ENCODE data around the gene ACTG1. TPM values are rescaled to one million over a fixed set of nuclear protein-coding genes. Genes with fewer than 3 reads are reported as not detected.

Gene ACTG1
- total and polyA plus RNA-seq, 2 of the 13 experiments (the other 11 are each of a cell fraction or from before 2014, with no cell fraction given), result 973 to 1,138 TPM

GRCh38 chr17:81488276-81488860, 24.2 kb downstream of the ACTG1 start (continued):
- TF ChIP-seq, protein P1, sequence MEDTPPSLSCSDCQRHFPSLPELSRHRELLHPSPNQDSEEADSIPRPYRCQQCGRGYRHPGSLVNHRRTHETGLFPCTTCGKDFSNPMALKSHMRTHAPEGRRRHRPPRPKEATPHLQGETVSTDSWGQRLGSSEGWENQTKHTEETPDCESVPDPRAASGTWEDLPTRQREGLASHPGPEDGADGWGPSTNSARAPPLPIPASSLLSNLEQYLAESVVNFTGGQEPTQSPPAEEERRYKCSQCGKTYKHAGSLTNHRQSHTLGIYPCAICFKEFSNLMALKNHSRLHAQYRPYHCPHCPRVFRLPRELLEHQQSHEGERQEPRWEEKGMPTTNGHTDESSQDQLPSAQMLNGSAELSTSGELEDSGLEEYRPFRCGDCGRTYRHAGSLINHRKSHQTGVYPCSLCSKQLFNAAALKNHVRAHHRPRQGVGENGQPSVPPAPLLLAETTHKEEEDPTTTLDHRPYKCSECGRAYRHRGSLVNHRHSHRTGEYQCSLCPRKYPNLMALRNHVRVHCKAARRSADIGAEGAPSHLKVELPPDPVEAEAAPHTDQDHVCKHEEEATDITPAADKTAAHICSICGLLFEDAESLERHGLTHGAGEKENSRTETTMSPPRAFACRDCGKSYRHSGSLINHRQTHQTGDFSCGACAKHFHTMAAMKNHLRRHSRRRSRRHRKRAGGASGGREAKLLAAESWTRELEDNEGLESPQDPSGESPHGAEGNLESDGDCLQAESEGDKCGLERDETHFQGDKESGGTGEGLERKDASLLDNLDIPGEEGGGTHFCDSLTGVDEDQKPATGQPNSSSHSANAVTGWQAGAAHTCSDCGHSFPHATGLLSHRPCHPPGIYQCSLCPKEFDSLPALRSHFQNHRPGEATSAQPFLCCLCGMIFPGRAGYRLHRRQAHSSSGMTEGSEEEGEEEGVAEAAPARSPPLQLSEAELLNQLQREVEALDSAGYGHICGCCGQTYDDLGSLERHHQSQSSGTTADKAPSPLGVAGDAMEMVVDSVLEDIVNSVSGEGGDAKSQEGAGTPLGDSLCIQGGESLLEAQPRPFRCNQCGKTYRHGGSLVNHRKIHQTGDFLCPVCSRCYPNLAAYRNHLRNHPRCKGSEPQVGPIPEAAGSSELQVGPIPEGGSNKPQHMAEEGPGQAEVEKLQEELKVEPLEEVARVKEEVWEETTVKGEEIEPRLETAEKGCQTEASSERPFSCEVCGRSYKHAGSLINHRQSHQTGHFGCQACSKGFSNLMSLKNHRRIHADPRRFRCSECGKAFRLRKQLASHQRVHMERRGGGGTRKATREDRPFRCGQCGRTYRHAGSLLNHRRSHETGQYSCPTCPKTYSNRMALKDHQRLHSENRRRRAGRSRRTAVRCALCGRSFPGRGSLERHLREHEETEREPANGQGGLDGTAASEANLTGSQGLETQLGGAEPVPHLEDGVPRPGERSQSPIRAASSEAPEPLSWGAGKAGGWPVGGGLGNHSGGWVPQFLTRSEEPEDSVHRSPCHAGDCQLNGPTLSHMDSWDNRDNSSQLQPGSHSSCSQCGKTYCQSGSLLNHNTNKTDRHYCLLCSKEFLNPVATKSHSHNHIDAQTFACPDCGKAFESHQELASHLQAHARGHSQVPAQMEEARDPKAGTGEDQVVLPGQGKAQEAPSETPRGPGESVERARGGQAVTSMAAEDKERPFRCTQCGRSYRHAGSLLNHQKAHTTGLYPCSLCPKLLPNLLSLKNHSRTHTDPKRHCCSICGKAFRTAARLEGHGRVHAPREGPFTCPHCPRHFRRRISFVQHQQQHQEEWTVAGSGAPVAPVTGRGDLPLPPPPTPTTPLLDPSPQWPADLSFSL (CRISPR knock-in tag; IDR thresholded peaks at IDR 0.05), result no peak
- TF ChIP-seq CENPX (CRISPR knock-in tag; IDR thresholded peaks at IDR 0.05) (no peak), EZH2 (conservative IDR thresholded peaks at IDR 0.05; ENCODE audit: low read depth, low read length) (no peak), EP300 (IDR thresholded peaks at IDR 0.05; ENCODE audit: low read depth in 2 of 2, low read length in 2 of 2) (no peak), EP300 (CRISPR knock-in tag; IDR thresholded peaks at IDR 0.05; ENCODE audit: borderline replicate concordance) (no peak), BRCA1 (CRISPR knock-in tag; IDR thresholded peaks at IDR 0.05) (no peak), PHF8 (CRISPR knock-in tag; IDR thresholded peaks at IDR 0.05) (no peak)
